SKM-1 (cell line): ENCODE measurements around the gene C15orf62.

Source experiments
- DNase-seq: peaks from one replicate; lab custom pipeline; 2025; ENCODE audit not compliant: unreplicated experiment; lab: John Stamatoyannopoulos, UW

C15orf62 gene

DNA sequence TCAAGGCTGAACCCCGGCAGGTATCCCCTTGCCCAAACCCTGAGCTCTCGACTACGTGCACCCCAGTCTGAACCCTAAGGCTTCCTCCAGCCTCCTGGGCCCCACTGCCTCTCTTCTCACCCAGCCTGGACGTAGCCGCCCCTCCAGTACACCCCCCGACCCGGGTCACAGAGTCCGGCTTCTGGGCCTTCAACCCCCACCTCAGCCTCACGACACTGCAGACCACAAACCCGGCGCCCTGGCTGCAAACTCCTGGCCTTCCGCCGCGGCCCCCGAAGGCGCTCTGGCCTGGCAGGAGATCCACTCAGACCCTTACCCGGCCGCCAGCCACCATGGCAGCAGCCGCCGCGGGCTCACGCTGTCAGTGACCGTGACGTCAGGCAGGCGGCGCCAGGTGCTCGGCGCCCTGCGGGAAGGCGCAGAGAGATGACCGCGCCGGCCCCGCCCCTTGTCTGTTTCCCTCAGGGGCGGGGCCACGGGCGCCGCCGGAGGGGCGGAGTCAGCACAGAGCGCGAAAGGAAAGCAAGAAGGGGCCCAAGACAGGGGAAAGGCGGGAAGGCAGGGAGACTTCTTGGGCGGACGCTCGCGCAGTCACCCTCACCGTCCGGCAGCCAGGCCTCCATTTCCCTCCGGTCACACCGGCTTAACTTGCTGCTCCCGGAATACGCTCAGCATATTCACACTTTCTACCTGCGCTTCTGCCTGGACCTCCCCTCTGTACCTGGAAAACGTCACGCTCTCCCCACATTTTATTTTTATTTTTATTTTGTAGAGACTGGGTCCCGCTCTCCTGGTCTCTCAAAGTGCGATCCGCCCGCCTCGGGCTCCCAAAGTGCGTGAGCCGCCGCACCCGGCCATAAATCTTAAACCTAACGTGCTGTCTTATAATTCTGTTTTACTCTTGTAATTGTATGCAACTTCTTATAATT is 14.6 kb upstream of the C15orf62 start, which contains the start of gene RMDN3:
TSS of gene RMDN3 (minus strand) at position 372 of the 929 bp plus-strand sequence. CDS start 471 bp downstream, outside the sequence.
- peak; percentile 90 for DNase-seq

DNA sequence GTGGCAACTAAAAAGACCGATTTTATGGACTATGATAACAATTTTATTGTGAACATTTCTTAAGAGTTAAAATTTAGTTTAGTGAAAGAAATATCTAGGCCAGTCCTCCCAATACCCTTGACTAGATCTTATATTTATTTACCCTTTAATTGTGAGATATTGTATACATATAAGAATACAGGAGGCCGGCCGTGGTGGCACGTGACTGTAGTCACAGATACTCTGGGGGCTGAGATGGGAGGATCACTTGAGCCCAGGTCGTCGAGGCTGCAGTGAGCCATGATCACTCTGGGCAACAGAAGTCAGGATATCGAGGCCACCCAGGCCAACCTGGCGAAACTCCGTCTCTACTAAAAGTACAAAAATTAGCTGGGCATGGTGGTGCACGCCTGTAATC is 14.0 kb upstream of the C15orf62 start:
- DNase-seq, result no peak

DNA sequence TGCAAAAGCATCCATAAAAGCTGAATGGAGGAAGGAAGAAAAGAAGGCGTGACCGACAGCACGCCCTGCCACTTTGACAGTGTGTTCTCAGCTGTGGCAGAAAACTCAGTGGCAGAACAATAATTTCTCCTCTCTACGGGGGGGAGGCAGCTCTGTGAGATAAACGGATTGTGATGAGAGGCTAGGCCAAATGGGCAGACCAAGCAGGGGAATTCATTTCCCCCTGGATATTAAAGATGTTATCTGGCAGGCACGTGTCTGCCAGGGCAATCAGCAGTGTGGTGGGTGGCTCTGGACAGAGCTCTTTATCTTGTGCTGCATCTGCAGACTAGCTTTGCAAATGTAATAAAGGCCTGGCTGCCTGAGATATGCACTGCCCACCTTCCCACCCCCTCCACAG is 12.8 kb upstream of the C15orf62 start:
- DNase-seq, result no peak

DNA sequence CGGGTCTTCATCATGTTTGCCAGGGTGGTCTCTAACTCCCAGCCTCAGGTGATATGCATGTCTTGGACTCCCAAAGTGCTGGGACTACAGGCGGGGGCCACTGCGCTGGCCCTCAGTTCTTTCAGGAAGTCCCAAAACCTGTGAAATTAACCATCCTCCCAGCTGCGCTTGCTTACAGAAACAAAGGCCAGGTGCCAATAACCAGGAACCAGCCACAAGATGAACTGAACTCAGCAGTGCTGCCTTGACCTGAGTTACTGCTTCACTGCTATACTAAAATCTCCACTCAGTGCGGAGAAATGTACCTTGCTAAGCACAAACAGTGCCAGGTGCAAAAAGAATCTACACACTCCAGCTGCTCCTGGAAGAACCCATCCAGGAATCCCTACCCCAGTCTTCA is 9.8 kb upstream of the C15orf62 start:
- no peak for DNase-seq

DNA sequence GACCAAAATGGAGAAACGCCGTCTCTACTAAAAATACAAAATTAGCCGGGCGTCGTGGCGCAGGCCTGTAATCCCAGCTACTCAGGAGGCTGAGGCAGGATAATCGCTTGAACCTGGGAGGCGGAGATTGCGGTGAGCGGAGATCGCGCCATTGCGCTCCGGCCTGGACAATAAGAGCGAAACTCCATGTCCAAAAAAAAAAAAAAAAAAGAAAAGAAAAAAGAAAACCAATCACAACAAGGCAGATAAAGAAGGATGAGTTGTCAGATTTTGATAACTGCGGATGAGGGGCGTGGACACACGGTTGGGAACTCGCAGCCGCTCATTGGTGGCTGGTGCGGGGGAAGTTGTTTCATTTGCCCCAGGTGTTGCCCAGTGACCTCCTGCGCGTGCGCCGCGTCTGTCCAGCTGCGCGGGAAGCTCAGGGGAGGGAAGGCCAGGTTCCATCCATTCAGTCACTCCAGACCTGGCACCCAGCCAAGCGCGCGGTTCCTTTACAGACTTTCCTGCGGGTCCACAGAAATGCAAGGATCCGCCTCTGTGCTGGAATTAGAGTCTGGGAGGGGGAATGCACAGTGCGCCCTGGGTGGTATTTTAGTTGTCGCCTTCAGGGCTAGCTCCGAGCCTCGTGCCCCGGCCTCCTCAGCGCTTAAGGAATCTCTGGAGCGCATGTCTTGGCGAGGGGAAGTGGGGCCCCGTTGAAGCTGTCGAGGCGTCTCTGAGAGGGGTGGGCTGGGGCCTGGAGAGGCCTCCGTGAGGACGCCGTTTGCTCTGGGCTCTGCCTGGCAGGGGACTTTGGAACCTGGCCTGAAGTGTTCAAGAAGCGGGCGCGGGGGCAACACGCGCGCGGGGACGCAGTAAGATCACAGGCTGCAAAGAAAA is 6.6 kb upstream of the C15orf62 start:
- no peak for DNase-seq

DNA sequence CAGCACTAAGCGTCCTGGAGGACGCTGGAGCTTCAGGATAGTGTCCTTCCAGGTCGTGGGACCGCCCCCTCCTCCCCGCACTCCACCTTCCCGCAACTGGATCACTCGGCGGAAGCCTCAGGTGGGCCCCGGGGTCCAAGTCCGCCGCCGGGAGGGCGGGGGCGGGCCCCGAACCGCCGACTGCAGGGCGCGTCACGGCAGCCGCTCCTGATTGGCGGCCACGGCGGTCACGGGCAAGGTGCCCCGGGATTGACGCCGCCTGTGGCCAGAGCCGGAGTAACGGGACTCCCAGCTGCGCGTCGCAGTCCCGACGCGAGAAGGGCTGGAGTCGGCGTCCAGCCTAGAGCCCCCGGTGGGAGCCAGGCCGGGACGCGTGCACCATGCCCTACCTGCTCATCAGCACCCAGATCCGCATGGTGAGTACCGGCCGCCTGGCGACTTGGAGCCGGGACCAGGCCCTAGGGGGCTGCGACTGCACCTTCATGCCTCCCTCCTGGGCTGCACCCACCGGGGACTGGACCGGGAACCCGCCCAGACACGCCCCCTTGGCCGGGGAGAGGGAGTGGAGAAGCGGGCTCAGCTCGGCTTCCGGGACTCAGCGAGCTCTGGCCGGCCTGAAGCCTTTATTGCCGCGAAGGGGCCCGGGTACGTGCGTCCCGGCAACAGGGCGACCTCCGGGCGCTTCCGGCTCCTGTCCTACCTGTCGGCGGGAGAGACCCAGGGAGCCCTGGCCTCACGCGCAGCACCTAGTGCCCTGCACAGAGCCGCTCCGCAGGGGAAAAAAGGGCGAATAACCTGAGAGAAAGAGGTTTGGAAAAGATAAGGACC is 5.8 kb upstream of the C15orf62 start, which contains the start of gene GCHFR:
TSS of gene GCHFR (plus strand) at position 268 of the 828 bp plus-strand sequence. CDS start at position 381, 113 bp downstream.
- DNase-seq, result no peak

DNA sequence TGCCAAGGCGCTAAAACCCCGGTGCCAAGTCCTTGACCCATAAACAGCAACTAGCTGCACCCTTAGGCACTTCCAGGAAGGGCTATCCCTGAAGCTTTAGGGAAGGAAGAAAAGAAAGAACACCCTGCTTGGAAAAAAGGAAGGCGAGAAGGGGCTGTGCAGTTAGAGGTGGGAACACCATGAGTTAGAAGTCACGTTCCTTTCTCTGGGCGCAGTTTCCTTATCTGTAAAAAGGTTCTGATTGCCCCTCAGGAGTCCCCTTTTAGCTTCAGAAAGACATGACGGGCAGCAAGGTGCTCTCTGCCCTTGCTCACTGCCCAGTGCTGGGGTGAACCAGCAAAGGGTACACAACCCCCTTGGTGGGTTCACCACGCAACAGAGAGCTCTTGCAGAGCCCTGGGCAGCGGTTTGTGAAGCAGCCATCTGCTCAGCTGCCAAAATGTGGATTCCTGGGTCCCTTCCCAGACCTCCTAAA is 5.1 kb upstream of the C15orf62 start:
- DNase-seq, result no peak

DNA sequence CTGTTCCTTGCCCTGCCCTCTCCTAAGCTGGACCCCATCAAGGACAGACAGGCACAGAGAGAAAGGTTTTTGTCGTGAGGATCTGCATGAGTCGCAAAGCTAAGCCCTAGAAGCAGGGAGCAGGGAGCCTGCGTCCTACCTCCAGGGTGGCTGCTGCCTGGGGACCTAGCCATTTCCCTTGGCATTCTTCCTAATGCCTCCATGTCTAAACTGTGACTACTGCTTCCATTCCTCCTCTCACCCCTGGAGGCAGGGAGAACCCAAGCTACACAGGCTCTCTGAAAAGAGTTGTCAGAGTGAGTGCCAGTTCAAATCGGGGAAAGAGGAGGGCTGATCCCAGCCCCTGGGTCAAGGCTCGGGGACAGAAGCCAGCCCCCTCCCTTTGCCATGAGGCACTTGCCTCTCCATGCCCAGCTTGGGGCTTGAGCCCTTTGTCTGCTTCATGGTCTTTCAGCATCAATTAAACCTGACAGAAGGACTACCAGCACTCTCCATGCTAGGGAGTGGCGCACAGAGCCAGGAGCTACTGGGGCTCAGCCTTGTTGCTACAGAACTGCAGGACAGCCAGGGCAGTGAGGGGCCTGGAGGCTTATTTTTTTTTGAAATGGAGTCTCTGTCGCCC is 3.5 kb upstream of the C15orf62 start:
- no peak for DNase-seq

DNA sequence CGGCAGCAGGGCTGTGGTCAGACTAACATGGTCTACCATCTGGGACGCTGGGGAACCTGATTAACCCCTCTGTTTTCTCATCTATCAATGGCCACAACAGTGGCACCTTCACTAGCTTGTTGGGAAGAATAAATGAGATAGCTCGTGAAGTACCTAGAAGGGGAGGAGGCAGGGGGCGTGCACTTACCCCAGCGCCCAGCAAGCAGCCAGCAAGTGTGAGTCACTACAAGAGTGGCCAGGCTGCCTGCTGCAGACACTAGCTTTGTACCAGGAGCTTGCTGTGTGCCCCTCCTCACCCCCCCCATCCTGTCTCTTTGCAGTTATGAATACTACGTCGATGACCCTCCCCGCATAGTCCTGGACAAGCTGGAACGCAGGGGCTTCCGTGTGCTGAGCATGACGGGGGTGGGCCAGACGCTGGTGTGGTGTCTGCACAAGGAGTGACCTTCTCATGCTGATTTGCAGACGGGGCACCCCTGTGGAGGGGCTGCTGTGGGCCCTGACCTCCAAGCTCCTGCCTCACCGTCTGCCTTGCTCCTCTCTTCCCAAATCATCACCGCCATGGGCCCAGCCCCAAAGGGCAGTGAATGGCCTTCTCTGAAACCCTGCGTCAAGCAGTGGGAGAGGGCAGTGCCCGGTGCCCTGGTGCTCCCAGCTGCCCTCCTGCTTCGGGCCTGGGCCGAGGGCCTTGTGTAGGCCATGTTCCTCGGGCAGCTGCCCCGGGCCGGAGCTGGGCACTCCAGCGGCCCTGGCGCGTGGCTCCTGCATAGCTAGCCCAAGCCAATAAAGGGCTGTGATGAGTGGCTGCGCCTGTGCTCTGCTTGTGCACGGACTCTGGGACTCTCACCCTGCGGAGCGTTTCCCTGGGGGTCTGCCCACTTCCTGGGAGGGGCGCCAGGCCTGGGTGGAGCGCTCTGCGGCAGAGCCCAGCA is 2.6 kb upstream of the C15orf62 start:
- no peak for DNase-seq

DNA sequence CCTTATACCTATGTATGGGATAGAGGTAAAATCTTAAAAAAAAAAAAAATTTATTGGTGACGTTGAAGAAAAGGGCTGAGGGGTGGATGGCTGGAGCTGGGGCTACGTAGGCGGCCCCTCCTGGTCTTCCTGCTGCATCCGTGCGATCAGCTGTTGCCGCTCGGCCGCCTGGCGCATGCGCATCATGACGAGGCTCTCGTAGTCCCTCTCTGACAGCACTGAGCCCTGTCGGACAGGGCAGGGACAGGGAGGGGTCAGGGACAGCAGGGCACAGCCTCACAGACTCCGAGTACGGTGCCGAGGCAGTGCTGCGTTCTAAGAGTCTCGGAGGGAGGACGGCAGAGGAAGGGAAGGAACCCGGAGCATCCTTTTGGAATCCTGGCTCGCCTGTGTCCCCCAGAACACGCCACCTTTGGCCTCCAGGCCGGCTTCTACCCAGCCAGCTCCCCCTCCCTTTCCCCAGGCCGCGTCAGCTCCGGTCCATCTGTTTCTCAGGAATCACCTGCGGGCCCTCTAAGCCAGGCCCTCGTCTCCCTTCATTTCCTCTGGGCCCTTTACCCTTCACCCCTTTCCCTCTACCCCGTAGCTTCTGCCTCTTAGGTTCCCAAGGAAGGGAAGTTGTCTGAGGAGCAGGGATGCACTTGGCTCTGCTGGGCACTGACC is 1.8 kb upstream of the C15orf62 start:
- no peak for DNase-seq

DNA sequence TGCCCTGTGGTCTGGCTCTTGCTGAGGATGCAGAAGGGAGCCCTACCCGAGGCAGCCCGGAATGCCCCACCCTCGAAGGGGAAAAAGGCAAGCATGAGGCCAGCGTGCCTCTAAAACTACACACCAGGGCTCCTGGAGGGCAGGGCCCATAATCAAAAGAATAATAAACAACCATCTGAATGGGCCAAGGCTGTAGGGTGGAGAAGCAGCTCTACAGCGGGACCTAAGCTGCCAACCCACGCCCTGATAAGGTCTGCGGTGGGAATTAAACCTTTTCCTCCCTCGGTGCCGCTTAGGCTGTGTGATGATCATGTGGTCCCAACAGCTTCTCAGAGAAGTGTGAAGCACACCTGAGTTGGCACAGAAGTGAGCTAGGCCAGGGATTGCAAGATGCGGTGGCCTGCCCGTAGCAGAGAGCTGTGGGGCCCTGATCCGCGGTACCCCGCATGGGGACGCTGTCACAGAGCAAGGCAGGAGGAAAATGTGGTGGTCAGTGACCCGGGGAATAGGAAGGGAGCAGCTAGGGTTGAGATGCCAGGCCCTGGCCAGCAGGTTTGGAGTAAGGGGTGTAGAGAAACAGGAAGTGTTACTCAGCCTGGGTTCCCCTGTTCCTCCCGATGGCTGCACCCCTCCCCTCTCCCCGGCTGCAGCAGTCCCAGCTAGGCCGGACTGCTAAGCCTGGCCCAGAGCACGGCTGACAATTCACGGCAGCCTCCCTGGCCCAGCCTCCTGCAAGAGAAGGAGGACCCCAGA is 1.1 kb upstream of the C15orf62 start:
- DNase-seq, result no peak

DNA sequence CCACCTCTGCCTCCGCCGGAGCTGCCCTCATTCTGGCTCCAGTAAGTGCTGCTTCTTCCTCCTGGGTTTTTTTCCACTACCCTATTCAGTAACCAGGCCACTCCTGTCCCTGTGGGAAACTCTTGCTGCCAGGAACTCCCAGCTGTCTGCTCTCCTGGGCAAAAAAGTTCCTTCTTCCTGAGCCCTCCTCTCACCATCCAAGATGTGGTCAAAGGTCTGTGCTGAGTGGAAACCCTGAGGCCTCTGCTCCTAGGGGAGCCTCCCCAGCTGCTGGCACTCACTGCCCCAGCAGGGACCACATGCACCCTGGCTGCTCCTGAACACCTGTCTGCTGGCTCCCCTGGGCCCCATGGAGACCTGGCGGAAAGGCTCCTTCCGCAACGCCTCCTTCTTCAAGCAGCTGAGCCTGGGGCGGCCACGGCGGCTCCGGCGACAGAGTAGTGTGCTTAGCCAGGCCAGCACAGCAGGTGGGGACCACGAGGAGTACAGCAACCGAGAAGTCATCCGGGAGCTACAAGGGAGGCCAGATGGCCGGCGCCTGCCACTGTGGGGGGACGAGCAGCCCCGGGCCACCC is 454 bp downstream of the C15orf62 start:
- no peak for DNase-seq

DNA sequence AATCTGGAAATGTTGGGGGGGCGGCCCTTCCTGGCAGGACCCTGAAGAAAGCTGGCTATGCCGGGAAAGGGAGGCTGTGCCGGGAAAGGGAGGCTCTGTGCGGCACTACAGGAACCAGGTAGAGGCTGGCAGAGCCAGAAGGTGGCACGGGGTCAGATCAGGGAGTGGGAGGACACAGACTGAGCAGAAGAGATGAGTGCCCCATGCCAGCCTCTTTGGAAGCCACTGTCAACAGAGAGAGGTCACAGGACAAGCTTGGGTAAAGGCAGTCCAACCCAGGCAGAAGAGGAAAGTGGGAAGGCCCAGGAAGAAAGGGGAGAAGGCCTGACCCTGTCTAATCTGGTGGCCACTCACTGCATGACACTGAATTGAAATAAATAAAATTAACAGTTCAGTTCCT is 1.5 kb downstream of the C15orf62 start:
- DNase-seq, result no peak

DNA sequence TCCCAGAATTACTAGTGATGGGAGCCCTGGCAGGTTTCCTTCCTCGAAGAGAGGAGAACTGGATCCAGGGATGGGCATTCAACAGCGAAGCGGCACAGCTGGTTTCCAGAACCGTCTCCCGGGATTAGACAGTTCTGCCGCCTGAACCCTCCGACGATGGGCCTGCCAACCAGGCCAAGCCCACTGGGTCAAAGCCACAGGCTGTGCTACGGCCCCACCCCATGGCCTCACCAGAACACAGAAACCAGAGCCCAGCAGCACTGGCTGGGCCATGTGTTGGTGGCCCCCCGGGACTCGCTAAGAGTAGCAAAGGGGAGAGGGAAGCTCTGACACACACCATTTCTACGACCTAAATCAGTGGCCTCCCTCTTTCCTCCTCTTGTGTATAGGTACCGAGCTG is 2.2 kb downstream of the C15orf62 start:
- no peak for DNase-seq

DNA sequence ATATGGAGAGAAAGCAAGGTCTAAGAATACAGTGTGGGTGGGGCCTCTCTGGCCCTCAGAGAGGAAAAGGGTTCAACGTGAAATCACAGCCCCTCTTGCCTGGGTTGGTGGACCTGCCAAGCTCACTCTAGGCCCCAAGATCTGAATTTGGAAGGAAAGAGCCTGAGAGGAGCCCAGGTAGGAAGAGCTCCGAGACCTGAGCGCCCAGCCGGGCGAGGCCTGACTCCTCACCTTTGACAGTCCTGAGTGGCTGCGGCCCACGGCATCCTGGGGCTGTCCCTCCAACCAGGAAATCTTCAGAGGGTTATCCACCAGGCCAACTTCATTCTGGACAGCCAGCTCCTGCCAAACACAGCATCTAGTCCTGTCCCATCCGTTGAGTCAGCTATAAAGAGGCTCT is 3.7 kb downstream of the C15orf62 start:
- no peak for DNase-seq

DNA sequence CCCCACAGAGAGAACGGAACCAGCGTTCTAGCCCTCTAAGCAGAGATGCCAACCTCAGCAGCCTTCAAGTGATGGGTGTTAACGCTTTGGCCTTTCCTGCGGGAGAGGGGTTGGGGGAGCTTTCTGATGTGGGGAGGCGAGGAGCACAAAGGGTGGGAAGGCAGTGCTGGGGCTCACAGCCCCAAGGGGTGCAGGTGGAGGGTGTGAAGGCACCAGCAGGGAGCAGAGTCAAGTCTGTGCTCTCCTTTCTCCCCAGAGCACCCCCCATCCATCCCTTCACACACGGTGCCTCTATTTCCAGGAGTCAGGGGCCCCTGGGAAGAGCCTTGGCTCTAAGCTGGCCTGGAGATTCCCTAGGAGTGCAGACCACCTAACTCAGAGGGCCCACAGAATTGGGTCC is 4.1 kb downstream of the C15orf62 start:
- no peak for DNase-seq

DNA sequence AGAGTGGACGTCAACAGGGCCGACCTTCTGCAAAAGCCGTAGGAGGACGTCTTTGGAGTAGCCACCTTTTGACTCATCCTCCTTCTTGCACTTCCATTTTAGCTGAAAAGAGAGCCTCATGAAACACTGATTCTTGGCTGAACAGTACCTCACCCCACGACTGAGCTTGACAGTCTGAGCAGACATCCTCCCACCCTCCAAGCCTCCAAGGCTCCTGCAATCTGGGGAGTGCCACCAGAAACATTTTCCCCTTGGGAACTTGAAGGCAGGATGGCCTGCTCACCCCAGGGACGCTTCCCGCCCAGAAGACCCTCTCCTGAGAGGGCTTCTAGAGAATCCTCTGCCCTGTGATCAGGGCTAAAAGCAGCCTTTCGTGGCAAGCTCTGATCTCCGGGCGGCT is 5.2 kb downstream of the C15orf62 start:
- no peak for DNase-seq
